ENCODE measurements around the gene SCYGR8.

DNA sequence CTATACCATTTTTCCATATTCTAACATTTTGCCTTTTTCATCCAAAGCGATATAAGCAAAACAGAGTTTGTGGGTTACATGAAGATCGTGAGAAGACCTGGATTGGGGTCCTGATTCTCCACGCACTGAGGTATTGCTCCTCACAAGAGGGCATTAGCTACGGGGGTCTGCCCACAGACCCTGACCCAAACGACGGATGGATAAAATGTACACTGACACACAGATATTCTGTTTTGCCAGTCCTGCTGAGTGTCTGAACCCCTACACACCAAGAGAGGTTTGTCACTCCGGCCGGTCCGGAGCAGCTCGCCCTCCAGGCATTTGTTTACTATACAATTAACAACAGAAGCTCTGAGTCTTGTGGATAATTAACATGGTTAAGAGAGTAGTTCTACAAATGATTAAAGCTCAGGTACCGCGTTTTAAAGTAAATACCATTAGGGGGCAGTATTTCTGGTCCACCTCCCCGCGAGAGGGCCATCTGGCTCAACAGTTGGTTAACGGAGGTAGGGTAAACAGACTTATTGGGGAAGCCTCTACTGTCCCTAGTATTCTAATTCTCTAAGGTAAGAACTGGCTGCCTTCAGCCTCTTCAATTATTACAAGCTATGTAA is 28.4 kb downstream of the SCYGR8 start:
- TF ChIP-seq EZH2 (IDR thresholded peaks at IDR 0.05; ENCODE audit: borderline replicate concordance), result no peak
- TF ChIP-seq, protein P1, sequence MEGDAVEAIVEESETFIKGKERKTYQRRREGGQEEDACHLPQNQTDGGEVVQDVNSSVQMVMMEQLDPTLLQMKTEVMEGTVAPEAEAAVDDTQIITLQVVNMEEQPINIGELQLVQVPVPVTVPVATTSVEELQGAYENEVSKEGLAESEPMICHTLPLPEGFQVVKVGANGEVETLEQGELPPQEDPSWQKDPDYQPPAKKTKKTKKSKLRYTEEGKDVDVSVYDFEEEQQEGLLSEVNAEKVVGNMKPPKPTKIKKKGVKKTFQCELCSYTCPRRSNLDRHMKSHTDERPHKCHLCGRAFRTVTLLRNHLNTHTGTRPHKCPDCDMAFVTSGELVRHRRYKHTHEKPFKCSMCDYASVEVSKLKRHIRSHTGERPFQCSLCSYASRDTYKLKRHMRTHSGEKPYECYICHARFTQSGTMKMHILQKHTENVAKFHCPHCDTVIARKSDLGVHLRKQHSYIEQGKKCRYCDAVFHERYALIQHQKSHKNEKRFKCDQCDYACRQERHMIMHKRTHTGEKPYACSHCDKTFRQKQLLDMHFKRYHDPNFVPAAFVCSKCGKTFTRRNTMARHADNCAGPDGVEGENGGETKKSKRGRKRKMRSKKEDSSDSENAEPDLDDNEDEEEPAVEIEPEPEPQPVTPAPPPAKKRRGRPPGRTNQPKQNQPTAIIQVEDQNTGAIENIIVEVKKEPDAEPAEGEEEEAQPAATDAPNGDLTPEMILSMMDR (IDR thresholded peaks at IDR 0.05; ENCODE audit: poor library complexity), result peak; percentile 31
